Middle frontal gyrus (tissue), 1 donor: ENCODE results near the gene TCF15.

ENCODE experiments used
- DNase-seq: peaks from one replicate; pipeline ENCODE4 v3.0.0-alpha.2; 2015; ENCODE audit warnings: low spot score; ENCODE audit errors: extremely low spot score

TCF15 gene

DNA sequence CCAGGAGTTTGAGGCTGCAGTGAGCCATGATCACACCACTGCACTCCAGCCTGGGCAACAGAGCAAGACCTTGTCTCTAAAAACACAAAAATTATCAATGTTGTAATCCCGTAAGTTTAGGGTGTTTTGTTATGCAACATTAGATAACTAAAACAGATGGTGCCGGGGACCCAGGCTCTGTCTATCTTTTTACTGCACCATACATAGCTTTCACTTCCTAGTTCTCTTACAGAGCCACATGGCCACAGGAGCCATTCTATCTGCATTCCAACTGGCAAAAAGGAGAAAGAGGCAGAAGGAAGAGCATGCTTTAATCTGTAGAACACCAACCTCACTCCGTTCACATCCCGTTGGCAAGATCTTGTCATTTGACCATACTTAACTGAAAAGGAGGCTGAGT lies 5.4 kb upstream of the TCF15 start:
- no peak for DNase-seq

DNA sequence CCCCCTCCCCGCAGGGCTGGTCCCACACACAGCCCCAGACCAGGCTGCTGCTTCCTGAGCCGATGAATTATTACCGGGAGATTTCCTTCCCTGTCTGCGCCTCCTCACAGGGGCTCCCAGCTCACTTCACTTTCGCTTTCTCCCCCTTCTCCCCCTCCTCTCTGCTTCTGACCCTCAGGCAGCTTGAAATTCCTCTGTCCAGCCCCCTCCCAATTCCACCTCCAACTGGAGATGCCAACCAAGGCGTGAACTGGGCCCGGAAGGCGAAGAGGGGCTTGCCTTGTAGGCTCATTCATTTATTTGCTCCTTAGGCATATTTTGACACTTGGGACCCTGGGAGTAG lies 1.7 kb upstream of the TCF15 start:
- DNase-seq, result no peak

DNA sequence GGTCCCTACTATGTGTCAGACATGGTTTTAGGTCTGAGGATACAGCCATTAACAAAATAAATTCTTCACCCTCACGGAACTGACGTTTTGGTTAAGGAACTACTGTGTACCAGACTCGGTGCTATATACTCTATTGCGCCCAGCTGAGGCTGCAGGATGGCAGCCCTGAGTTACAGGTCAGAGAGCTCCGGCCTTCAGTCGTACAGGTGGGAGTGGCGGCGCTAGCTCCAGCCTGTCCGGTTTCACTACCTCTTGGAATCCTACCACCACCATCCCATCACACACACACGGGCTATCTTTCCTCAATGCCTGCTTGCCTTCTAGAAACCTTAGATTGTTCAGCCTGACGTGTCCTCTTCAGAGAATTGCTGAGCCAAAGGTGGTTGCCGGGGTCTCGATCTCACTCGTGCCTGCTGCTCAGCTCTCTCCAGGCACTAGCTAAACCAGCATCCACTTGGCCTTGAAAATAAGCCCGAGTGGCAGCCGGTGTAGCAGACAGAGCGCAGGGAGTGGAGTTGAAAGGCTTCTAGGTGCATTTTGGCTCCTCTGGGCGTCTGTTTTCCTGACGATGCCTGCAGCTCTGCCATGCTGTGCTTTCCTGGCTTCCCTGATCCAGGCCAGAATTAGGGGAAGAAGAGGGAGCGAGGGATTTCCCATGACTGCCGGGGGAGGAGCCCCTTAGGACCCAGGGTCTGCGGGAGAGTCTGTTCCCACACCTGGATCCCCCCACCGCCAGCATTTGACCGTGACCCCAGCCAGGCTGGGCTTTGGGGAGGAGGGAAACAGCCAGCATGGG lies 1.1 kb upstream of the TCF15 start:
- DNase-seq, result no peak

DNA sequence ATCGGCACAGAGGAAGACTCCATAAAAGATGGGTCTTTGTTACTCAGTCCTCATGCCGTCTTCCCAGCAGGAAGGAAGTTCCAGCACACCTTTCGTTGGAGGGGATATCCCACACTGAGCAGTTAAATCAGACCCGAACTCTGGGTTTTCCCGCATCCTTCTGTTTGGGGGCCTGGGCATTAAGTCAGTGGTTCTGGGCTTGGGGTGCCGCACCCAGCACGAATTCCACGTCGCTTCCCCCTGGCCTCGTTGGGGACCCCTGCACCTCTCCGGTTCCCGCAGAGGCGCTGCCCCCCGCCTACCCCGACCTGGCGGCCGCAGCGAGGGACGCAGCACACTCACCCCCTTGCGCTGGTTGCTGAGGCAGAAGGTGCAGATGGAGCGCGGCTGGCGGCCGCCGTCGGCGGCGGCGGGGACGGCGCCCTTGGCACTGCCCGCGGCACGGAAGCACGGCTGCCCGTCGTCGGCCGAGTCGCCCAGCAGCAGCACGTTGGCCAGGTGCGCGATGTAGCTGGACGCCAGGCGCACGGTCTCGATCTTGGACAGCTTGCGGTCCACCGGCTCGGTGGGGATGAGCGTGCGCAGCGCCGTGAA lies 641 bp downstream of the TCF15 start:
- no peak for DNase-seq

DNA sequence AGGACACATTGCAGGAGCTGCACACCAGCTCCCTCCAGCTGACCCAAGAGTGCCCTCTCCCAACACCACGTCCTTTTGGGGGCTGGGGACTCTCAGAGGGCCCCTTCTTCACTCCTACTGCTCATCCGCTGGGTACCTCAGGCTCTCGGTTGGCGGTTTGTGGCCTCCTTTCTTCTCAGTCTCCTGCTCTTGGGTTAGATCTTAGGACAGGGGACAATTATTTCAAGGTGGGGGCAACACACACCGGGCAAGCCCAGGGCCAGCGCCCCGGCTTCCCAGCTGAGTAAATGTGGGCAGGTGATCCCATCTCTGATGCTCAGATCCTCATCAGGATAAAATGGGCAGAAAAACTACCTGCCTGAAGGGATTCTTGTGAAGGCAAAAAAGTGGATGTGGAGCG lies 1.1 kb downstream of the TCF15 start:
- no peak for DNase-seq

DNA sequence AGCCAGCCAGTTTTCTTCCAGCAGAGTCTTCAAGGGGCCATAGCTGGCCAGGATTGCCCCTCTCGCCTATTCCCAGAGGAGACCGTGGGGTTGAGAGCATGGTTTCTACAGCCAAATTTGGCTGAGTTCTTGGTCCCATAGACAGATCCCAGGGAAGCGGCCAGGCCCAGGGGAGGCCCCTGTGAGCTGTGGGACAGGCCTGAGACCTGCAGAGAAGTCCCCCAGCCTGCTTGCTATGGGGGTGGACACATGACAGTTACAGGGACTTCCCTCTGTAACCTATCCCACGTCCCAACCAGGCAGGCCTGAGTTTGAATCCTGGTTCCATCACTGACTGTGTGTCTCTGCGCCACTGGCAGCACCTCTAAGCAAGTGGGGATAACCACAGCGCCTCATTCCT lies 2.6 kb downstream of the TCF15 start:
- no peak for DNase-seq

DNA sequence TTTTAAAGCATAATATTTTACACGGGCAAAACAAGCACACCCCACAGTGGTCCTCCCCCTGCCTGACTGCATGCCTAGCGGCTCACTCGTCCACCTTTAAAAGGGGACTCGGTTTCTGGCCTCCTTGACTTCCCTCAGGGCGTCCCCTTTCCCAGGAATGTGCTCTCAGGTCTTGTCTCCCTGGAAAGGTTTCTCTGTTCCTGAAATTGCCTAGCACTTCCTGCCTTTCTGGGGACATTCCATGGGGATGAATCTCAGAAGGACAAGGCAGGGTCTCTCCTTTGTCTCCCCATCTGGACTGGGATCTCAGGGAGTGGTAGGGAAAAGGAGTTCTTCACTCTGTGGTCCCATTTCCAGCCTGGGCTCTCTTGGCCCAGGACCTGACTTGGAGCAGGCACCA lies 4.9 kb downstream of the TCF15 start:
- no peak for DNase-seq

DNA sequence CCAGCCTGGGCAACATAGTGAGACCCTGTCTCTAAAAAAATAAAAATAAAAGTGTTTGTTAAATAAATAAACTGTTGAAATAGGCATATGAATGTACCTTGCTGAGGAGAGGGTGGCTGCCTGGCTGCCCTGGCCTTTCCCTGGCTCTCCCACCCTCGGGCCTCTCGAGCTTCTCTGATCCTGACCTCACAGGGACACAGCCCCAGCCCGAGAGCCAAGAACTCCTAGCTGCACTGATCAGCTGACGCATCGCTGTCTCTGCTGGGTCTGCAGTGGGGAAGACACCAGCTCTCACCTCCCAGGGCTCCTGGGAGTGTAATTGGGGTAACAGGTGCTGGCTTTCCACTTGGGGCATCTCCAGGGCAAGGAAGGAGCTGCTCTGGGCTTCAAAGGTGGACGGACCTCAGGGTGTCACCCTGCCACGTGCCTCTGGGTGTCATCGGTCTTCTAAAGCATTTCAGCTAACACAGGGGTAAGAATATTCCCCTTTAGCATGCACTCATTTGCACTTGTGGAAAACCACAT lies 6.9 kb downstream of the TCF15 start:
- no peak for DNase-seq

DNA sequence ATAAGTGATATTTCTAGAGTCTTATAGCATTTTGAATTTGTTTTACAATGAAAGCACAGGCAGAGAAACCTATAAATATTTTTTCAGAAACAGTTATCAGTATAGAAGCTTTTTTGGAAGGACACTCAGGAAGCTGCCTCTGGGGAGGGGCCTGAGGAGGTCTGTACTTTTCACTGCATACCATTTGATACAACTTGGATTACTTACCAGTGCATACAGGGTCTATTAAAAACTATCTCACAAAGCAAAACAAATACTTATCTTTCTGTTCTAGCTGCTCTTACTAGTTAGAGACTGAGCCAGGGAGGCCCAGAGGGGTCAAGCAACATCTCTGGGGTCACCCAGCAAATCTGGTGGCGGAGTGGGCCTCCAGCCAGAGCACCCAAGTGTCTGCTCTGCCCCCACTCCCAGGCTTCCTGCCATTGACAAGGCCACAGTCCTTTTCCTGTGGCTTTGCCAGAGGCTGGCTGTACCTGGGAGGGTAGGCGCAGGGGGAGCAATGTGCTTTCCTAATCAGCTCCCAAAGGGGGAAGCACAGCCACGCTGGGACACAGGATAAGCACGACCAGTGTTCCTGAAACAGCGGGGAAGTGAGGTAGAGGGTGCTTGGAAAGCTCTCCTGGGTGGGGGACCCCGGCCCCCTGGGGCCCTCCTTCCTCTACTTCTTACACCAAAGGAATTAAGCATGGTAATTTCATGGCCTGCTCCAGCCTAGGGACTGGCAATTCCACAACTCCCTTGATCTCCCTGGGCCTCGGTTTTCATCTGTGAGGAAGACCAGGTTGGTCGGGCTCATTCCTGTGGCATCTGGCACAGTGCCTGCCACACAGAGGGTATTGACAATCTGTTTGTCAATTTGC lies 7.8 kb downstream of the TCF15 start:
- DNase-seq, result no peak

DNA sequence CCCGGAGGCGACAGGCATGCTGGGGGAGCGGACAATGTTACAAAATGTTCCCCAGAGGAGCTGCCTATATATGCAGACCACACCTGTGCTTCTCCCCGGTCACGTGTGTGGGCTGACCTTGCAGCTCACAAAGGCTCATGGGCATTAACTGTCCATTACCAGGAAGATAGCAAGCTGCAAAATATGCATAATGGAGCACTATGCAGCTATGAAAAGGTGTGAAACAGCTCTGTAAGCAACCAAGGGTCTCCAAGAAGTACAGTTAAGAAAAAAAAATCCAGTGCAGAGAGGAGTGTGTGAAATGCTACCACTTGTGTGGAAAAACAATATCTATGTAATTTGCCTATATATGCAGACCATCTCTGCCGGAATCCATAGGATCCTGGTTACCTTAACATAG lies 9.4 kb downstream of the TCF15 start:
- DNase-seq, result no peak

DNA sequence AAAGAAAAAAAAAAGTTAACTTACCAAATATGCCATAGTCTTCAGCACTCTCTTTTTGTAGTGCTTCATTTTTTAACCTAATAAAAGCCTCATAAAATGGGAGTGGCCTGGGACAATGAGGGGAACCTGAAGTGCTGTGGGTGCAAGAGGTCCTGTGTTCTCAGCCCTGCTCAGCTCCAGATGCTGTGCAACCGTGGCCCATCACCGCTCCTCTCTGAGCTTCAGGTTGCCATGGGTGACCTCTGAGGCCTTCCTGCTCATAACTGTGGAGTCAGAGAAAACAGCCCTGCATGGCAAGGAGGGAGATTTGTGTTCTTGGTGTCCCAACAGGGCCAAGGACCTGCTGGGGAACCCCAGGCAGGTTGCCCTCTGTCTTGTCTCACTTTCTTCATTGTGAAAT lies 10.0 kb downstream of the TCF15 start:
- no peak for DNase-seq

DNA sequence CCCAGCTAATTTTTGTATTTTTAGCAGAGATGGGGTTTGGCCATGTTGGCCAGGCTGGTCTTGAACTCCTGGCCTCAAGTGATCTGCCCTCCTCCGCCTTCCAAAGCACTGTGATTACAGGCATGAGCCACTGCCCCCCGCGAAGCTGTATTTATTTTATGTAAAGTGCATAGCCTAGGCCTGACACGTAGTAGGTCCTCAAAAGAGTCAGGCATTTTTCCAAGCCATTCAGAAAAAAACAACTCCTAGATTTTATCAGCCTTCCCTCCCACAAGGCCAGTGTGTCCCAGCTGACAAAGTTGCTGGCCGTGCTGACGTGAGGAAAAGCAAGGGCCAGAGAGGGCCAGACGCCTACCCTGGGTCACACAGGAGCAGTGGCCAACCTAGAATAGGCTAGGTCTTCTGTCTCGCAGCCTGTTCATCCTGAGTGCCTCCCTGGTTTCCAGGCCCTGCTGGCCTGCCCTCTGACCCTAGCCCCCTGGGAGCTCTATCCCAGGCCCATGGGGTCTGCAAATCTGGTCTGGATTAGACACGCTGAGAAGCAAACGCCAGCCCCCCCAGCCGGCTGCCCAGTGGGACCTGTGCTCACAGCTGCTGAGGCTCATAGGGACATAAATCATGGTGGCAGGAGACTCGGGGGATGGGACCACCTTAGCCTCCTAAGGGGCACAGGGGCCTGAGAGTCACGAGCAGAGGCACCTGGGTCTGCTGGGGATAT lies 11.8 kb downstream of the TCF15 start:
- DNase-seq, result no peak

DNA sequence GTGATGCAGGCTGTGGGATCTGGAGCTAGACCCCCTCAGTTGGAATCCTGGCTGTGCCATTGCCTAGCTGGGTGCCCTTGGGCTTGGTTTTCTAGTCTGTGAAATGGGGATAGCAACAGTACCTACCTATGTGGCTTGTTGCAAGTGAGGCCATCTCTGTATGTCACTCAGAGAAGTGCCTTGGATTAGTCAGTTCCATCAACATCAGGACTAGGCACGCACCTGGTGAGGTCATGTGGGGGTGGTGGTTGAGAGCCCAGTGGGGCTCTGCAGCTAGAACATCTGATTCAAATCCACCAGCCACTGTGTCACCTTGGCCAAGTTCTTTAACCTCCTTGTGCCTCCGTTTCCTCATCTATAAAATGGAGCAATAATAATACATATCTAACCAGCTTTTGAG lies 12.5 kb downstream of the TCF15 start:
- no peak for DNase-seq

DNA sequence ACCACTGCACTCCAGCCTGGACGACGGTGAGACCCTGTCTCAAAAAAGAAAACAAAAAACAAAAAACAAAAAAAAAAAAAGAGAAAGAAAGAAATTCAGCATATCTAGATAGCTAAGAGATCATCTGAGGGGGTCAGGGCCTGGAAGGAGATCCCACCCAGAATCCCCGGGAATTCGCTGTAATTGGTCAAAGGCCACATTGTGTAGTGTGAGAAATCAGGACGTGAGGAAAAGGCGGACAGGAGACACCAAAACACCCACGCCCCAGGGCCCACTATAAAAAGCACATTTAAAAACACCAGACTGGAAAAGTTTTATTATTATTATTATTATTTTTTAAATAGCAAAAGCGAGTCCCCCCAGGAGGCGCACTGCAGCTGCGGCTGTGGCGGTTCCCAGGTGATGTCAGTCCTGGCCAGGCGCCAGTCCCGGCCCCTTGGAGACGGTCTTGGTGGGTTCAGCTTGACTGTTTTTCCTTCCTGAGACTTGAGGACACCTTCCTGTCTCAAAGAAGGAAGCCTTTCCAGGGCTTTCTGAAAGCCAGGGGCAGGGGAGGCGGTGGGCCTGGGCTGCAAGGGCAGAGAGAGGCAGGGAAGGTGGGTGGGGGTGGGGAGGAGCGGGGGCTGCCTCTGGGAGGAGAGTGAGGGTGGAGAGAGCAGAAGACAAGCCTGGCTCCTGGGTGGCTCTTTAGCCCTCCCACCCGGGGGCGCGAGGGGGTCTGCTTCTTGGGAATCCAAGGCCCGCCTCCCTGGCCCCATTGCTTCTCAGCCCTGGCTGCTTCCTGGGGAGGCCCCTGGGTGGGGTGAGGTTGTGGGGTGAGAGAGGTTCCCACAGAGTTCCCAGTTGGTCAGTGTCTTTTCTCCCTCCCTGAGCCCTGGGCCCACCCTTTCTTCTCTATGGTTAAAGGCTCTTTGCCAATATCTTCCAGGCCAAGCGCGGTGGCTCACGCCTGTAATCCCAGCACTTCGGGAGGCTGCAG lies 14.5 kb downstream of the TCF15 start:
- no peak for DNase-seq

DNA sequence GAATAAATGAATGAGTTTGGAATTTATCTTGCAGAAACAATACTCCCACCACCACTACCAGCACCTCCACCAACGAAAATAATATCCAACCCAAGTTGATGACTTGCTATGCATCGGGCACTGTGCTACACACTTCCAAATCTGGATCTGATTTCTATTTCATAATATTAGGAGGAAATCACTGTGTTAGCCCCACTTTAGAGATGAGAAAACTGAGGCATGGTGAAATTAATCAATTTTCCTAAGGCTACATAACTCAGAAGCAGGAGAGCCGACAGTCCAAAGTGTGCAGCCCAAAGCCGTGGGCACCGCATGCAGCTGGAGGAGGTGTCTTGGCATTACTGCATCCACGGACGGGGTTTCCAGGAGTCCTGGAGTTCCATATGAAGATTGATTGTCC lies 17.6 kb downstream of the TCF15 start:
- no peak for DNase-seq

DNA sequence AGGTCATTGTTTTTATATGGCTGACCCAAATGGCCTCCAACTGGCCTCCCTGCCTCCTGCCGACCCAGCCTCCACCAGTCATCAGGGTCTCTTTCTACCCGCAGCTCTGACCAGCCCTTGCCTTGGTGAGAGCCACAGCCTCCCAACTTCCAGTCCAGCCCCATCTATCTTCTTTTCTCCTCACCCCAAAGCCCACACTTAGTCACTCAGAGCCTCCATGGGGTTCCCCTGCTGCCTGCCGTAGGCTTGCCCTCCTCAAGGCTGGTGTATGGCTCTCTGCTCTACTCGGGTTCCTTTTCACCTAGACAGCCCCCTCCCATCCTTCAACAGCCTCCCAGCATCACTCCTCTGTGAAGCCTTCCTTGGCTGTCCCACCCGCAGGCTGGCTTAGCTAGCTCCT lies 18.2 kb downstream of the TCF15 start:
- no peak for DNase-seq

DNA sequence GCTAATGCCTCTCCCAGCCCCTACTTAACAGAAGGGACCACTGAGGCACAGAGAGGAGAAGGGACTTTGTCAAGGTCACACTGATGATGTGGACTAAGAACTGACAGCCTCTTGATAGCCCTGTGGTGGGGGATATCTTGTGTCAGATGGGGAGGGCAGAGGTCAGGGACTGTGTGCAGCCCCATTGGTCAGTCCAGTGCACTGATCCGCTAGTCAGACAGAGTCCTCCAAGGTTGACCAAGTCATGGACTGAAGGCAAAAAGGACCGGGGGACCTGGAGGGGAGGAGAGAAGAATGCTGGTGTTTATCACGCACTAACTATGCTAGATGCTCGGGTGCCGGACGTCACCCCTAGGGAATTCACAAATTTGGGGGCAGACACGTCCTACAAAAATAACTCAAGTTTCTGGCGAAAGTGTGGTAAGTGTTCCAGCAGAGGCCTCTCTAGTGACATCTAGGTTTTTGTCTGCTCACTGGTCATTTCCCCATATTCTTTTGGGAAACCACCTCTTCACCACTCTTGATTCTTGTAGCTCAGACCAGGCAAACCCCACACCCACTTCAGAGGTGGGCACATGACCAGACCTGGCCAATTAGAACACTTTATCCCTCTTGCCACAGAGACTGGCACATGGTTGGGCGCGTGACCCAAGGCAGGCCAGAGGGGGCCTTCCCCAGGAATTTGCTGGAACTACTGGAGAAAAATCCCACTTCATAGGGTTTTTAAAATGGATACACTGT lies 21.0 kb downstream of the TCF15 start:
- DNase-seq, result no peak

DNA sequence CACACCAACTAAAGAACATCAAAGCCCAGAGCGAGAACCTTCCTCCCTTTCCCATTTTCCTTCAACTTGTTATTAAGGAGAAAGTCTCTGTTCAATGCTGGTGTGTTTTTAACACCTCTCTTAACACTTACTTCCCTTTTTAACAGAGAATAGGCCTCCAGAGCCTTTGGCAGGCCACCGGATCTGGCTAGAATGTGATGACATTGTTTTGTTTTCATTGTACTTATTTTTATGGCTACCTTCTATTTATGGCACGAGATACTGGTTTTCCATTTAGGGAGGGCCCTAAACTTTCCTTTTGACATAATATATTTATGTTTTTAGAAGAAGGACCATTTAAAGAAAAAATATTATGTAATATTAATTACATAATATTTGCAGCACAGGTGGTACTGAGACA lies 21.6 kb downstream of the TCF15 start:
- DNase-seq, result no peak

DNA sequence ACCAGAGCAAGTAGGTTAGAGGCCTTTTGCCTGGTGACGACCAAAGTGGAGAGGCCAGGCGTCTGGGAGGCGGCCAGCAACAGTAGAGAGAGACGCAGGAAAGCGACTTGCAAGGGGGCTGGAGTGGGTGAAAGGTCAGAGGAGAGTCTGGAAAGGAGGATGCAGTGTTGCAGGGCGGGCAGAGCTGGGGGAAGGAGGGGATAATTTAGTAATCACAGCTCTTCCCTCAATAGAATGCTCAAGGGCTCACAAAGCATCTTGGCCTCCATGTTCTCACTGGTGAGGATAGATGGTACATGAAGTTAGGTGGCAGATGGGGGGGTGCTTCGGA lies 25.2 kb downstream of the TCF15 start:
- DNase-seq, result no peak
